Chondrocyte (in vitro differentiated cells): ENCODE data around the gene LSM14B. TPM values are rescaled to one million over a fixed set of nuclear protein-coding genes. Genes with fewer than 3 reads are reported as not detected.

Source experiments
- DNase-seq: peaks from one replicate; pipeline ENCODE4 v3.0.0; 2021; ENCODE audit warnings: mixed read lengths, low spot score
- H3K27ac Mint-ChIP-seq: one replicate; pipeline ENCODE4 v1.8.0; 2021; ENCODE audit warnings: mild to moderate bottlenecking, moderate library complexity, mixed read lengths; ENCODE audit not compliant: unreplicated experiment
- H3K27me3 Mint-ChIP-seq: 2 replicates; pipeline ENCODE4 v1.8.0; 2021; ENCODE audit warnings: low read depth, mixed read lengths
- H3K36me3 Mint-ChIP-seq: 2 replicates; pipeline ENCODE4 v1.8.0; 2021; ENCODE audit warnings: low read depth, mixed read lengths
- H3K4me1 Mint-ChIP-seq: 2 replicates; pipeline ENCODE4 v1.8.0; 2021; ENCODE audit warnings: low read depth, mild to moderate bottlenecking, mixed read lengths
- H3K4me3 Mint-ChIP-seq: one replicate; pipeline ENCODE4 v1.8.0; 2021; ENCODE audit warnings: mild to moderate bottlenecking, moderate library complexity, mixed read lengths; ENCODE audit not compliant: unreplicated experiment
- H3K9me3 Mint-ChIP-seq: 2 replicates; pipeline ENCODE4 v1.8.0; 2021; ENCODE audit warnings: low read depth, mixed read lengths
- total RNA-seq: library from RNA; stranded (reverse); gene quantifications from 3 replicates; pipeline ENCODE4 v1.2.1, GENCODE V29; 2021
- TF ChIP-seq, protein P1 (sequence below): fragments of 200-600 bp; sonication (generic); IDR thresholded peaks from 2 replicates; pipeline ENCODE4 v1.5.0; 2021; ENCODE audit warnings: antibody characterized with exemption, mild to moderate bottlenecking, moderate library complexity

Gene LSM14B
- total RNA-seq, 1 donor from 2014 or later: 48.6 TPM

DNA sequence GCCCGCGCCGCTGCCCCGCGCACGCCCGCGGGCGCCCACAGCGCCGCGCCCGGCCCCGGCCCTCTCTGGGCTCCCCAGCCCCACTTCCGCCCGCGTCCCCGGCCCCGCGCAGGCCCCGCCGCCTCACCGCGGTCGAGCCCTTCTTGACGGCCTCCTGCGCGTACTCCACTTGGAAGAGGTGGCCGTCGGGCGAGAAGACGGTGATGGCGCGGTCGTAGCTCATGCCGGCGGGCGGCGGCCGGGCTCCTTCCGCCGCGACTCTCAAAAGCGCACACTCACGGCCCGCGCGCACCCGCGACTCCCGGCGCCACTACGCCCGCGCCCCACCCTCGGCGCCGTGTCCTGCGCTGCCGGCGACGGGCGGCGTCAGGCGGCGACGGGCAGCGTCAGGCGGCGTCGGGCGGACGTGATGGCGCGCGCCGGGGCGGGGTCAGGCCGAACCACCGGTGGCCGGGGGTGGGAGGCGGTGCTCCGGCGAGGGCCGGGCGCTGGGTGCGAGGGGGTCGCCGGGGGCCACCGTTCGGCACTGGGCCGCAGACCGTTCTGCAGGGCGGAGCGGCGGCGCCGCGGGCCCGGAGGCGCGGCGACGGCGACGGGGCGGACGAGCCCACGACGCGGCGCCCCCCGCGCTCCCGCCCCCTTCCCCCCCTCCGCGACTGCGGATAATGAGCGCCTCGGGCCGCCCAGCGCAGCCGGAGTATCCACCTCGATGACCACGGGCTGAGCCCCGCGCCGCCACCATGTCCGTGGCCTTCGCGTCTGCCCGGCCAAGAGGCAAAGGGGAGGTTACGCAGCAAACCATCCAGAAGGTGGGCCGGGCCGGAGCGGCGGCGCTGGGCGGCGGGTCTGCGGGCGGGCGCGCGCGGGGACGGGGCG lies 21.0 kb downstream of the LSM14B start, which contains the start of the genes PSMA7 and SS18L1:
TSS of gene PSMA7 (minus strand) at position 314 of the 876 bp plus-strand sequence. CDS start at position 223, 91 bp downstream.
TSS of gene SS18L1 (plus strand) at position 689 of the 876 bp plus-strand sequence. CDS start at position 741, 52 bp downstream.
- Mint-ChIP-seq H3K4me3 (peak within 1 kb of the TSS; percentile 79), H3K36me3 (peaks cover 6% of the 10 kb centered on the region), H3K4me1 (peaks cover 47% of the 10 kb centered on the region), H3K27ac (peak within 1 kb of the TSS; percentile 93), H3K9me3 (no peaks in the 10 kb centered on the region), H3K27me3 (no peaks in the 10 kb centered on the region)
- TF ChIP-seq, protein P1, sequence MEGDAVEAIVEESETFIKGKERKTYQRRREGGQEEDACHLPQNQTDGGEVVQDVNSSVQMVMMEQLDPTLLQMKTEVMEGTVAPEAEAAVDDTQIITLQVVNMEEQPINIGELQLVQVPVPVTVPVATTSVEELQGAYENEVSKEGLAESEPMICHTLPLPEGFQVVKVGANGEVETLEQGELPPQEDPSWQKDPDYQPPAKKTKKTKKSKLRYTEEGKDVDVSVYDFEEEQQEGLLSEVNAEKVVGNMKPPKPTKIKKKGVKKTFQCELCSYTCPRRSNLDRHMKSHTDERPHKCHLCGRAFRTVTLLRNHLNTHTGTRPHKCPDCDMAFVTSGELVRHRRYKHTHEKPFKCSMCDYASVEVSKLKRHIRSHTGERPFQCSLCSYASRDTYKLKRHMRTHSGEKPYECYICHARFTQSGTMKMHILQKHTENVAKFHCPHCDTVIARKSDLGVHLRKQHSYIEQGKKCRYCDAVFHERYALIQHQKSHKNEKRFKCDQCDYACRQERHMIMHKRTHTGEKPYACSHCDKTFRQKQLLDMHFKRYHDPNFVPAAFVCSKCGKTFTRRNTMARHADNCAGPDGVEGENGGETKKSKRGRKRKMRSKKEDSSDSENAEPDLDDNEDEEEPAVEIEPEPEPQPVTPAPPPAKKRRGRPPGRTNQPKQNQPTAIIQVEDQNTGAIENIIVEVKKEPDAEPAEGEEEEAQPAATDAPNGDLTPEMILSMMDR: no peak
- DNase-seq: peak; percentile 92

DNA sequence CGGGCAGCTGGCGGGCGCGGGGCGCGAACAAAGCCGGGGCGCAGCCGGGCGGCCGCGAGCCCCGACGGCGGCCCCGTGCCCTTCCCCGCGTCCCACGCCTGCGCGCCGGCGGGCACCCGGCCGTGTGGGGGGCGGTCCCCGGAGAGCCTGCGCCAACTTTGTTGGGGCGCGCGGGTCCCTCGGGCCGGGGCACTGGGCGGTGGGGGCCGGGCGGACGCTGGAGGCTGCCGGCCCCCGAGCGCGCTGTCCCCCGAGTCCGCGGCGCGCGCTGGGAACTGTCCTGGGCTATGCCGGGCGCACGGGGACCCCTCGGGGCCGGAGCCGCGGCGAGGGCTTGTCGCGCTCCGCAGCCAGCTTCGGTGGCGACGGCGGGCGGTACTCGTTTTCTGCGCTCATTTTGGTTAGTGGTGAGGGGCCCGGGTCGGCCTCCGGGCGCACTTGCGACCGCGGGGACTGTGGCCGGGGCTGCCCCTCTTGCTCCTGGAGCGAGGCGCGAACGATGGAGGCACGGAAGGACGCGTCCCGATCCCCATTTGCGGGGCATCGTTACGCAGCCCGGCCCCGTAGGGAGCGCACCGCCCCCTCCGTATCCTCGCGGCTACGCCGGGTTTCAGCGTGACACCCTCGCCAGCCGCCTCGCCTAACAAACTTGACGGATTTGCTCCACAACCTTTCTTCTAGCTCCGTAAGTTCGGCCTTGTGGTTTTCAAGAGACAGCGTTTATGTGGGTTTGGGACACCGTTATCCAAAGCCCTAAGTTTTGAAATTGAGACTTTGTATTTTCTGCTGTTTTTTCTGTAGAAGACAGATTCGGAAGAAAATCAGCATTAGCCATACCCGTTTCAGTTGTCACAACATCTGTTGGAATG lies 21.9 kb downstream of the LSM14B start:
- H3K36me3 Mint-ChIP-seq: peaks cover 2% of the 10 kb centered on the region
- H3K27ac Mint-ChIP-seq: peak overlapping the region; percentile 93
- DNase-seq: no peak
- peaks cover 49% of the 10 kb centered on the region for H3K4me1 Mint-ChIP-seq
- no peaks in the 10 kb centered on the region for H3K9me3 Mint-ChIP-seq
- peak overlapping the region; percentile 78 for H3K4me3 Mint-ChIP-seq
- no peaks in the 10 kb centered on the region for H3K27me3 Mint-ChIP-seq
- TF ChIP-seq, protein P1: peak; percentile 30

DNA sequence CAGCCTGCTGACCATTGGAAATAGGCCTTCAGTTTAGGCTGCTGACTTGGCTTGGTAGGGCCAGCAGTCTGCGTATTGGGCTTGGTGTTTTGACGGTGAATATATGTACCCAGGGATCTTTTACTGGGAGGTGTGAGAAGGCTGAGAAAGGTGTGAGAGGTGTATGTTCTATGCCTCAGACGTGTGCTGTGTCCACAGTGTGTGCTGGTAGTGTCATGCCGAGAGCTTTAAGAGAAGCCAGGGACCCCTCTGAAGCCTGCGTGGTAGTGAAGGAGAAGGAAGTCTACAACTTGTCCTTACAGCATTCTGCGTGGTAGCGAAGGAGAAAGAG lies 23.4 kb downstream of the LSM14B start:
- Mint-ChIP-seq H3K36me3 (peaks cover 2% of the 10 kb centered on the region), H3K4me1 (peaks cover 52% of the 10 kb centered on the region), H3K27ac (peak overlapping the region; percentile 23), H3K27me3 (no peaks in the 10 kb centered on the region), H3K4me3 (no peak overlapping the region), H3K9me3 (no peaks in the 10 kb centered on the region)
- no peak for DNase-seq
- TF ChIP-seq, protein P1: no peak

DNA sequence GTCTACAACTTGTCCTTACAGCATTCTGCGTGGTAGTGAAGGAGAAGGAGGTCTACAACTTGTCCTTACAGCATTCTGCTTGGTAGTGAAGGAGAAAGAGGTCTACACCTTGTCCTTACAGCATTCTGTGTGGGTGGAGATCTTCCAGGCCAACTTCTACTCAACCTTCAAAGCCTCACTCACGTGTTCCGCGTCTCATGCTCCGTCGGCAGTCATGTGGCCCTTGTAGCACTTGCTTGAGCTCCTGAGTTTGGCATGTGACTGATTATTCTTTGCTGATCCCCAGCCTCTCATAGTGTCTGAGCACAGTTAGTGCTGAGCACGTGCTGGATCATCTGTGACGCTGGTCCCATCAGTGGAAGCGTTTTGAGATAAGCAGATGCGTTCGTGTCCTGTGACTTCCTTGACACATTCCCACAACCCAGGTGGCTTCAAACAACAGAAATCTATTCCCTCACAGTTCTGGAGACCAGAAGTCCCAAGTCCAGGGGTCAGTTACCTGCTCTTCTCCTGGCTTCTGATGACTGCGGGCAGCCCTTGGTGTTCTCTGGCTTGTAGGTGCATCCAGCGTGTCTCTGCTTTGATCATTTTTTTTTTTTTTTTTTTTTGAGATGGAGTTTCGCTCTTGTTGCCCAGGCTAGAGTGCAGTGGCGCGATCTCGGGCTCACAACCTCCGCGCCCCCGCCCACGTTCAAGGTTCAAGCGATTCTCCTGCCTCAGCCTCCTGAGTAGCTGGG lies 23.9 kb downstream of the LSM14B start:
- Mint-ChIP-seq H3K9me3 (no peaks in the 10 kb centered on the region), H3K4me1 (peaks cover 47% of the 10 kb centered on the region), H3K4me3 (no peak overlapping the region), H3K27me3 (no peaks in the 10 kb centered on the region), H3K27ac (peak overlapping the region; percentile 2), H3K36me3 (no peaks in the 10 kb centered on the region)
- TF ChIP-seq, protein P1: no peak
- no peak for DNase-seq
